ENCODE measurements around the gene MPO. TPM values are rescaled to one million over a fixed set of nuclear protein-coding genes. Genes with fewer than 3 reads are reported as not detected.

Gene MPO
- polyA plus RNA-seq, 3 donors: 4.2 to 7.5 (median 6.0) TPM

DNA sequence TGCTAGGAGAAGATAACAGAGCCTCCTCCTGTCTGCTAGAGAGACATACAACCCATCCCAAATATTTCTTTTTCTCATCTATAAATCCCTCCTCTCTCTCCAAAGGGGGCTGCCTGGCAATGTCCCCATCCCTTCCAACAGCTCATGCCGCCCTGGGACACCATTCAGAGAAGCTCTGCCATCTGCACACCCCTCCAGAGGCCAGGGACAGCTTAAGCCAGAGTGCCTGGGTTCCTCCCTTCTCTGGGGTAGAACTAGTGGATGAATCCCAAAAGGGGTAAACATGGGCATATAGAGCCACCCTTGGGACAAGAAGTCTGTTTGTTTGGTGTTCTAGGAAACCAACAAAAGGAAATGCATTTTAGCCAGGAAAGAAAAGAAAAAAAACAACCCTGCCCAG, 44.9 kb downstream of the MPO start:
- WGBS (ENCODE audit: insufficient coverage): no CpG with 5 or more reads among the region's 1 CpG

DNA sequence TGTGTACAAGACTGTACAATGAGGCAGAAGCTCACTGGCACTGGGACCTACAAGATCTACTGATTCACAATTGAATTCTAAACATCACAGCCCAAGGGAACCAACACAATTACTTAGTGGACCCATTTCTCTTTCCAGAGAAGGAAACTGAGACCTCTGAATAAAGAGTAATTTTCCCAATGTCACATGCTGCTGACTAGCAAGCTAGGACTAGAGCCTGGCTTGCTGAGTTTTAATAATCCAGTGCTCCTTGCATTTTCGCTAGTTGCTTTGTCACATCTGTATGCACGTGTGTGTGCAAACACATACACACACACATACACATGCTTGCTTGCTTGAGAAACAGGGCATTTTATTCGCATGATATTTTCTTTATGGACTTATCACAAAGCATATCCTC, 46.2 kb downstream of the MPO start:
- H2AFZ ChIP-seq (ENCODE audit: insufficient read depth, low read depth, low read length, poor library complexity, severe bottlenecking): no peak overlapping the region
- H3K9ac ChIP-seq (ENCODE audit: insufficient read depth, low read length, poor library complexity, severe bottlenecking): no peak overlapping the region
- H3K4me1 ChIP-seq (ENCODE audit: control insufficient read depth in 1 of 2, insufficient read depth in 2 of 2, low read length in 2 of 2): peaks cover 31 to 41% of the 10 kb centered on the region in 2 donors
- H3K36me3 ChIP-seq (replicated peaks in 1 of 2; ENCODE audit: control insufficient read depth in 1 of 2, insufficient read depth in 2 of 2, low read length in 2 of 2): no peaks in the 10 kb centered on the region
- H3K27ac Mint-ChIP-seq: no peak overlapping the region
- H4K20me1 ChIP-seq (ENCODE audit: insufficient read depth, low read length): no peaks in the 10 kb centered on the region
- no peaks in the 10 kb centered on the region for H3K79me2 ChIP-seq (ENCODE audit: insufficient read depth, low read length)
- TF ChIP-seq, protein P1, sequence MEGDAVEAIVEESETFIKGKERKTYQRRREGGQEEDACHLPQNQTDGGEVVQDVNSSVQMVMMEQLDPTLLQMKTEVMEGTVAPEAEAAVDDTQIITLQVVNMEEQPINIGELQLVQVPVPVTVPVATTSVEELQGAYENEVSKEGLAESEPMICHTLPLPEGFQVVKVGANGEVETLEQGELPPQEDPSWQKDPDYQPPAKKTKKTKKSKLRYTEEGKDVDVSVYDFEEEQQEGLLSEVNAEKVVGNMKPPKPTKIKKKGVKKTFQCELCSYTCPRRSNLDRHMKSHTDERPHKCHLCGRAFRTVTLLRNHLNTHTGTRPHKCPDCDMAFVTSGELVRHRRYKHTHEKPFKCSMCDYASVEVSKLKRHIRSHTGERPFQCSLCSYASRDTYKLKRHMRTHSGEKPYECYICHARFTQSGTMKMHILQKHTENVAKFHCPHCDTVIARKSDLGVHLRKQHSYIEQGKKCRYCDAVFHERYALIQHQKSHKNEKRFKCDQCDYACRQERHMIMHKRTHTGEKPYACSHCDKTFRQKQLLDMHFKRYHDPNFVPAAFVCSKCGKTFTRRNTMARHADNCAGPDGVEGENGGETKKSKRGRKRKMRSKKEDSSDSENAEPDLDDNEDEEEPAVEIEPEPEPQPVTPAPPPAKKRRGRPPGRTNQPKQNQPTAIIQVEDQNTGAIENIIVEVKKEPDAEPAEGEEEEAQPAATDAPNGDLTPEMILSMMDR (IDR thresholded peaks at IDR 0.05): no peak
- H3K4me2 ChIP-seq (replicated peaks; ENCODE audit: extremely low read depth, low read length, poor library complexity, severe bottlenecking): no peak overlapping the region
- peaks cover 24 to 34% (median 29%) of the 10 kb centered on the region in 3 donors for H3K27me3 Mint-ChIP-seq (ENCODE audit: low read depth in 3 of 3)
- WGBS (ENCODE audit: insufficient coverage): 76% methylated on average over 2 of the region's 3 CpGs
- peaks cover 38% of the 10 kb centered on the region for H3K4me1 Mint-ChIP-seq
- intact Hi-C loops (cut with micrococcal nuclease): no loop called here
- DNase-seq: no peak
- peaks cover 0 to 1% (median 0%) of the 10 kb centered on the region in 7 donors for H3K9me3 Mint-ChIP-seq
- no peaks in the 10 kb centered on the region for H3K9me3 ChIP-seq (replicated peaks in 1 of 2; ENCODE audit: control insufficient read depth in 1 of 2, insufficient read depth in 1 of 2, low read length in 2 of 2)
- no peaks in the 10 kb centered on the region for H3K36me3 Mint-ChIP-seq
- H3K27ac ChIP-seq (ENCODE audit: low read depth in 1 of 2, low read length in 2 of 2): no peak overlapping the region
- H3K27me3 ChIP-seq (ENCODE audit: control insufficient read depth in 2 of 2, insufficient read depth in 2 of 2, low read length in 2 of 2): peaks cover 9 to 30% of the 10 kb centered on the region in 2 donors
- H3K4me3 Mint-ChIP-seq: no peak overlapping the region
- no peak overlapping the region for H3K4me3 ChIP-seq (replicated peaks in 1 of 3; ENCODE audit: low read depth in 2 of 3, low read length in 3 of 3)

More for the DNA sequence above, 44.9 kb downstream of the MPO start:
- no peak for DNase-seq
- peaks cover 16 to 41% of the 10 kb centered on the region in 2 donors for H3K27me3 ChIP-seq (ENCODE audit: control insufficient read depth in 2 of 2, insufficient read depth in 2 of 2, low read length in 2 of 2)
- no peak overlapping the region for H3K4me3 Mint-ChIP-seq
- H2AFZ ChIP-seq (ENCODE audit: insufficient read depth, low read depth, low read length, poor library complexity, severe bottlenecking): no peak overlapping the region
- H3K4me1 Mint-ChIP-seq: peaks cover 38% of the 10 kb centered on the region
- TF ChIP-seq, protein P1 (IDR thresholded peaks at IDR 0.05): no peak
- H3K36me3 ChIP-seq (replicated peaks in 1 of 2; ENCODE audit: control insufficient read depth in 1 of 2, insufficient read depth in 2 of 2, low read length in 2 of 2): no peaks in the 10 kb centered on the region
- H3K9me3 Mint-ChIP-seq: peaks cover 0 to 4% (median 0%) of the 10 kb centered on the region in 7 donors
- no peak overlapping the region for H3K27ac Mint-ChIP-seq
- H3K4me3 ChIP-seq (replicated peaks in 1 of 3; ENCODE audit: low read depth in 2 of 3, low read length in 3 of 3): no peak overlapping the region
- H3K9ac ChIP-seq (ENCODE audit: insufficient read depth, low read length, poor library complexity, severe bottlenecking): no peak overlapping the region
- intact Hi-C loops (cut with micrococcal nuclease): no loop called here
- no peak overlapping the region for H3K27ac ChIP-seq (ENCODE audit: low read depth in 1 of 2, low read length in 2 of 2)
- H3K27me3 Mint-ChIP-seq (ENCODE audit: low read depth in 3 of 3): peaks cover 30 to 46% (median 41%) of the 10 kb centered on the region in 3 donors
- H3K79me2 ChIP-seq (ENCODE audit: insufficient read depth, low read length): no peaks in the 10 kb centered on the region
- H3K36me3 Mint-ChIP-seq: no peaks in the 10 kb centered on the region
- no peaks in the 10 kb centered on the region for H3K9me3 ChIP-seq (replicated peaks in 1 of 2; ENCODE audit: control insufficient read depth in 1 of 2, insufficient read depth in 1 of 2, low read length in 2 of 2)
- no peak overlapping the region for H3K4me2 ChIP-seq (replicated peaks; ENCODE audit: extremely low read depth, low read length, poor library complexity, severe bottlenecking)
- peaks cover 31 to 41% of the 10 kb centered on the region in 2 donors for H3K4me1 ChIP-seq (ENCODE audit: control insufficient read depth in 1 of 2, insufficient read depth in 2 of 2, low read length in 2 of 2)
- no peaks in the 10 kb centered on the region for H4K20me1 ChIP-seq (ENCODE audit: insufficient read depth, low read length)

All from CD14-positive monocyte (primary cell).